AG08396 (cell line): Measurements from ENCODE around the gene SOD2.
"Not testable (repeated sequence)": the region's sequence is repeated elsewhere in the genome, so short reads cannot be mapped to it uniquely, and the experiment has no call there.

ENCODE experiments used
- DNase-seq: peaks from one replicate; pipeline ENCODE4 v3.0.0; 2012; ENCODE audit warnings: low spot score, mixed read lengths

SOD2 gene

DNA sequence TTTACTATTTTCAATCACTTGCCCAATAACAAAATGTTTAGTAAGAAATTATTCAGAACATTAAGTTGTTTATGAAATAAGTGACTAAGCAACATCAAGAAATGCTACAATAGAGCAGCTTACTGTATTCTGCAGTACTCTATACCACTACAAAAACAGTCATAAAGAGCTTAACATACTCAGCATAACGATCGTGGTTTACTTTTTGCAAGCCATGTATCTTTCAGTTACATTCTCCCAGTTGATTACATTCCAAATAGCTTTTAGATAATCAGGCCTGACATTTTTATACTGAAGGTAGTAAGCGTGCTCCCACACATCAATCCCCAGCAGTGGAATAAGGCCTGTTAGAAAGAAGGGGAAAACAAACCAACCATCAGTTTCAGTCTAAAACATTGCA lies 10.7 kb downstream of the SOD2 start:
- peak; percentile 29 for DNase-seq

DNA sequence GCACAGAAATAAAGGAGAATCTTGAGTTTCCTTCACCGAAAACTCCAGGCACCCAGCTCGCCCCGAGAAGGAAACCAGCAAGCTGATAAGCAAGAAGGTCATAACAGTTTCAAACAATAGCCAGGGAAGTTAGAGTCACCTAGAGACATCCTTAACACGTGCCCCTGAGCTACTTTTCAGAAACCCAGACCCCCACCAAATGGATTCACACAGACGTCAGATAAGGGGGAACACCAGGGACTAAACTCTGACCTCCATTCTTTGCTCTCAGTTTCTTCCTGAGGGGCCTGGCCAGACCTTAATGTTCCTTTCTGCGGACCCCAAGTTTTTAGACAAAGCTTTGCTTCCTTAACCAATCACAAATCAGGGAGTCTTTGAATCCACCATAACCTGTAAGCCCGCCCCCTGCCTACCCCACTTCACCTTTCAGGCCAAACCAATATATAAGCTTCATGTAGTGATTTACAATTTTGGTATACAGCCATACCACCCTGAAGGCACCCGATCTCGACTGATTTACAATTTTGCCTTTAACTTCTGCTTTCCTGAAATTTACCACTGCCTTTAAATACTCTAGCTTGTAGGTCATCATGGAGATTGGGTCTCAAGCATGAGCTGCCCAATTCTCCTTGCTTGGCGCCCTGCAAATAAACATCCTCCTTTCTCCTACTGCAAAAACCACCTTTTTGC lies 11.7 kb downstream of the SOD2 start:
- no peak for DNase-seq

DNA sequence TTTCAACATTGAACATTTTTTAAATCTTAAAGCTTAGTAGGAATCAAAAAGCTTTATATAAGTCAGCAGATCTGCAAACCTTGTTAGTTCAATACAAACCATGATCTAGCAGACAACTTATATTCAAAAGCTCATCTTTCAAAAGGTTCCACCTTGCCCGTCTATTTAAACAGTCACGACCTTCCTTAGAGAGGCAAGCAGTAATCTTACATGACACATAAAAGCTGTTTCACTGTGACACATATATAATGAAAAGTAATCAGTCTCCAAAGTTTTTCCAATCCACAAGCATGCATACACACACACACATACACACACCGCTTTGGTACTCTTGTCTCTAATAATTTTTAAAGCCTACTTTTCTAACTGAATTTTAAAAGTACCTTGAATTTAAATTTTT lies 12.9 kb downstream of the SOD2 start:
- no peak for DNase-seq

DNA sequence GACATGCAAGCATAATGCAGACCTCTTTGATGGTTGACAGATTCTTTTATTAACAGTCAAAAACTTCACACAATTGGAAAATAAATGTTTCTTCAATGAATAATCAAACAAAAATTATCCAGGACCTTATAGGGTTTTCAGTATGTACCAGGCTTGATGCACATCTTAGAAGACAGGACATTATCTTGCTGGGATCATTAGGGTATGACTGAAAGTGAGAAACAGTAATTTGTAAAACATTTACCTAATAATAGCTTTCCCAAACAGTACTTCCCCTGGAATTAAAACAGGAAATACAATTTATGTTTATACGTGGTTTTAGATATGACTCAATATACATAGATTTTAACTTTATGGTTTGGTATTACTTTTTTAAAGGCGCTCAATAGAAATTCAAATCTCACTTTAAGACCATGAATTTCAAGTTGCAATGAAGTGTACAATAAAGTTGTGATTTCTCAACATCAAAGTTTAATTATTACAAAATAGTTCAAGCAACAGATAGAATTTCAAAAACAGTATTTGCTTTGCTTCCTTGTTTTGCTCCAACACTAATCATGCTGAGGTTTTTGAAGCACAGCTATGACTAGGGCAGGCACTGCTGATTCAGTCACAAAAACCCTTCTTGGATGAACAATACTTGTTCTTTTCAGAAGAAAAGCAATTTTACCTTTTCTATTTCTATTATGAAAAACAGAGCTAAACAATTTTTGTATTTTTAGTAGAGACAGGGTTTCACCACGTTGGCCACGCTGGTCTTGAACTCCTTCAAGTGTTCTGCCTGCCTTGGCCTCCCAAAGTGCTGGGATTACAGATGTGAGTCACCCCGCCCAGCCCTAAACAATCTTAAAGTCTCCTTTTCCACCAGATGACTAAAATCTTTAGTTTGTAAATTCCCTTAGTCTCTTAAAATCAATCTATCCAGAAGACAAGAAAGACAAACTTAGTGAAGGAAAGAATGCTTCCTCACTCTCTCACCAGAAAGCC lies 13.7 kb downstream of the SOD2 start:
- DNase-seq = no peak

DNA sequence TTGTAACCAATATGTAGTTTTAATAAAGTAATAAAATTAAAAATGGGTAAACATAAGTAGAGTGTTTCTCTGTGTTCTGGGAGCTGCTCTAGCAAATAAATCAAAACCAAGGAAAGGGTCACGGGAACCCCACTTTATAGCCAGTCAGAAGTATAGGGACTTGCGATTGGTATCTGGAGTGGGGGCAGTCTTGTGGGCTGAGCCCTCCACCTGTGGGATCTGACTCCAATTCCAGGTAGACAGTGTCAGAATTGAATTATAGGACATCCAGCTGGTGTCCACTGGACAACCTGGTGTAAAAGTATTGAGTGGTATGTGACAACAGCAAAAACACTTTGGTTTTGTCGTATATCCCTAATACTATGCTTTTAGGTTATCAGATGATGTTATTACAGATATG lies 14.5 kb downstream of the SOD2 start:
- no peak for DNase-seq

DNA sequence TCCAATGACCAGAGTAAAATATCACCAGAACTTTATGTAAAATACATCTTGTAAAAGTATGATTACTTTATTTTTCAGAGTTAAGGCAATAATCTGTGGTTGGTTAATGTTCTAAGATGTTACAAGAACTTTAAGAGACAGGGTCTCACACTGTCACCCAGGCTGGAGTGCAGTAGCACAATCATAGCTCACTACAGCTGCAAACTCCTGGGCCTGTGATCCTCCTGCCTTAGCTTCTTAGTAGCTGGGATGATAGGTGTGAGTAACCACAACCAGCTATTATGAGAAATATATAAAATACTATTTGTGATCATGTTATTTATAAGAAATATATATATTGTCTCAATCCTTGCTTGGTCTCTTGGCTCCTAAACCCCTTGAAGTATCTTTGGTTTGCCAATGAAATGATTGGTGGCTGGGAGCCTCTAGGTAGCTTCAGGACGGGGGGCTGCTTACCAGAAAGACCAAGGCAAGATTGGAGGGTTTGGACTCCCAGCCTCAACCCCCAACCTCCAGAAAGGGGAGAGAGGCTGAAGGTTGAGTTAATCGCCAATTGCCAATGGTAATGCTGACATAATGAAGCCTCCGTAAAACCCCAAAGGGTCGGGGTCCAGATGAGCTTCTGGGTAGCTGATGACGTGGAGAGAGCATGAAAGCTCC lies 15.4 kb downstream of the SOD2 start:
- no peak for DNase-seq

DNA sequence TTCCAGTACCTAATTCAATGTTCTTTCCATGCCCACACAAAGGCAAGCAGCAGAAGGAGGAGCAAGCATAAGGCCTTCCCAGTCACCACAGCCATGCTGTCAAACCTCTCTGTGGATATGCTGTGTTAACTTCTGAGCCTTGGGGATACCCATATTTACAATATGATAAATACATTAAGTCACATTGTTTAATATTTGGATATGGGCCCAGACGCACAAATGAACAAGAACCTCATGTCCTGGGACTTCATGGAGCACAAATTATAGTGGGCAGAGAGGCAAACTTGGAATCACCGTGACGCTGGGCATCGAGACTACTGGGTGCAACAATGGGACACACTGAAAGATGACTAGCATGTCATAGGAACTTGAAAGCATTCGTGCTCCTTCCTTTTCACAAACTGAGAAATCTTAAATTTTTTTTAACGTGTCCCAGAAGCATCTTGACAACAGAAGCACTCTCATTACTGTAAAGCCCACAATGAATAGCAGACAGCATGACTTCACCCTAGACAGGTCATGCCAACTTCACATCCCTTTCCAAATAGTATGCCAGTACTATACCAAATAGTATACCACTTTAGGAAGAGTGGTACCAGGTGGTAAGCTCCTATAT lies 16.0 kb downstream of the SOD2 start:
- no peak for DNase-seq

DNA sequence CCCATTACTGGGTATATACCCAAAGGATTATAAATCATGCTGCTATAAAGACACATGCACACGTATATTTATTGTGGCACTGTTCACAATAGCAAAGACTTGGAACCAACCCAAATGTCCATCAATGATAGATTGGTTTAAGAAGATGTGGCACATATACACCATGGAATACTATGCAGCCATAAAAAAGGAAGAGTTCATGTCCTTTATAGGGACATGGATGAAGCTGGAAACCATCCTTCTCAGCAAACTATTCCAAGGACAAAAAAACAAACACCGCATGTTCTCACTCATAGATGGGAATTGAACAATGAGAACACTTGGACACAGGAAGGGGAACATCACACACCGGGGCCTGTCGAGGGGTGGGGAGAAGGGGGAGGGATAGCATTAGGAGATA lies 16.8 kb downstream of the SOD2 start:
- not testable (repeated sequence) for DNase-seq

DNA sequence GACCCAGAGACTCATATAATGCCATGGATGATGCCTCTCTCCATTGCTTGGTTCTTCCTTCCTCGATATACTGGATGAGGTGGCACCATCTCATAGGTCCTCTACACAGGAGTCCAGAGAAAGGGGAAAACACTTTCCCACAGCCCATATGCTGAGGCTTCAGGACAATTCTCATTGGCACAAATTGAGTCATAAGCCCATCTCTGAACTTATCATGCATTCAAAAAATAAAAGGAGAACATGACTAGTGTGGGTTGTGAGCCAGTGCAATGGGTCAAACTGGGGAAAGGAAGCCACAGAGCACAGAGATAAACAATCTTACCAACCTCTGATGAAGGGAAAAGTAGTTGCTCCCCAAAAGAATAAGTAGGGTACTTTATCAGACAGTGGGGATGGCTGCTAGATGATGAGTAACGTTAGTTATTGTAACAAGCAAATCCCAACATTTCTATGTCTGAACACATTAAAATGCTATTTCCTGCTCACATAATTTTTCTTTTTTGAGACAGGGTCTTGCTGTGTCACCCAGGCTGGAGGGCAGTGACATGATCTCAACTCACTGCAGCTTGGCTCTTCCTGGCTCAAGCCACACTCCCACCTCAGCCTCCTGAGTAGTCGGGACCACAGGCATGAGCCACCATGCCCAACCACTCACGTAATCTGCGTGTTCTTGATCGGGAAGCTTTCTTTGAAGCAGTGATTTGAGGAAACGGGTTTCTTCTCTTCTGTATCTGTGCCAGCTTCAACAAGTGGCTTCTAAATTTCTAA lies 27.0 kb downstream of the SOD2 start:
- DNase-seq = no peak

DNA sequence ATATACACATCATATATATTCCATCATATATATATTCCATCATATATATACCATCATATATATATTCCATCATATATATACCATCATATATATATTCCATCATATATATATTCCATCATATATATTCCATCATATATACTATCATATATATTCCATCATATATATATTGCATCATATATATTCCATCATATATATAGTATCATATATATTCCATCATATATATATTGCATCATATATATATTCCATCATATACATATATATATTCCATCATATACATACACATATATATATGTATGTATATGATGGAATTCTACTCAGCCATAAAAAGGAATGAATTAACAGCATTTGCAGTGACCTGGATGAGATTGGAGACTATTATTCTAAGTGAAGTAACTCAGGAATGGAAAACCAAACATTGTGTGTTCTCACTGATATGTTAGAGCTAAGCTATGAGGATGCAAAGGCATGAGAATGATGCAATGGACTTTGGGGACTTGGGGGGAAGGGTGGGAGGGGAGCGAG lies 29.6 kb downstream of the SOD2 start:
- not testable (repeated sequence) for DNase-seq

DNA sequence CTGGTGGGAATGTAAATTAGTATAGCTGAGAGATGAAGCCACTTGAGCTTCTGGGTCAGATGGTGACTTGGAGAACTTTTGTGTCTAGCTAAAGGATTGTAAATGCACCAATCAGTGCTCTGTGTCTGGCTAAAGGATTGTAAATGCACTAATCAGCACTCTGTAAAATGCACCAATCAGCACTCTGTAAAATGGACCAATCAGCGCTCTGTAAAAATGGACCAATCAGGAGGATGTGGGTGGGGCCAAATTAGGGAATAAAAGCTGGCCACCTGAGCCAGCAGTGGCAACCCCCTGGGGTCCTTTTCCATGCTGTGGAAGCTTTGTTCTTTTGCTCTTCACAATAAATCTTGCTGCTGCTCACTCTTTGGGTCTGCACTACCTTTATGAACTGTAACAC lies 31.1 kb downstream of the SOD2 start:
- DNase-seq = not testable (repeated sequence)

DNA sequence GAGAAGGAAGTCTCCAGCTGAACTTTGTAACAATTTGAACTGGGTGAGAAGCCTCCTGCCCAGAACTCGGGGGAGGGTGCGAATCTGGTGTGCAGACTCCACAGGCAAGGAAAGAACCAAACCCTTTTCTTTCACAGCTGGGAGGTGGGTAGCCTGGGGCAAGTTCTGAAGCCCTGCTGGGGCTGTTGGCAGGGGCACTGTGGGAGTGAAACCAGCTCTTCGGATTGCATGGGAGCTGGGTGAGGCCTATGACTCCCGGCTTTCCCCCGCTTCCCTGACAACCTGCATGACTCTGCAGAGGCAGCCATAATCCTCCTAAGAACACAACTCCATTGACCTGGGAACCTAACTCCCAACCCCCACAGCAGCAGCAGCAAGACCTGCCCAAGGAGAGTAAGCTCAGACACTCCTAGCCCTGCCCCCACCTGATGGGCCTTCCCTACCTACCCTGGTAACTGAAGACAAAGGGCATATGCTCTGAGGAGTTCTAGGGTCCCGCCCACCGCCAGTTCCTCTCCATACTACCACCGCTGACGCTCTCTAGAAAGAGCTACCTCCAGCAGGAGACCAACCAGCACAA lies 37.5 kb downstream of the SOD2 start:
- DNase-seq = no peak

DNA sequence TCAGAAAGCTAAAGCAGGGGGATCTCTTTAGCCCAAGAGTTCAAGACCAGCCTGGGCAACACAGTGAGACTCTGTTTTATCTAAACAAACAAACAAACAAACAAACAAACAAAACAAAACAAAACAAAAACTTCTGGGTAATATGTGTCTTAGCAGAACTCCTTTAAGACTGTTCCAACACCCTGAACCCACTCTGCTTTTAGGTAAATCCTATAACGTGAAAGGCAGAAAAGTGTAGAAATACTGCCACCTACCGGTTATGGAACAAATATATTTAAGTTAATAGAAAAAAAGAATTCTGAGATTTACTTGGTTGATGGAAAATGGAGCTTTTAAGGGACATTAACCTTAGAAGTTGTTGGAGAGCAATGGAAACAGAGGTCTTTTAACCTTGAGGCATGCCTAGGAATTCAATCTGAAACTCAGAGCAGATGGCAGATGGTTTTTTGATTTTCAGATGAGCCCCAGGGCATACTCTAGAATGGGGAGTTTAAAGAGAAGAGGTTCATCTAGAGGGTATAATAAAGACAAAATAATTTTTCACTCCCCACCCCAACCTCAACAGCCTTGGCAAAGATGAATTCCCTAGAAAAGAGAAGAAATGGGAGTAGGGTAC lies 38.5 kb downstream of the SOD2 start:
- DNase-seq = peak; percentile 42

DNA sequence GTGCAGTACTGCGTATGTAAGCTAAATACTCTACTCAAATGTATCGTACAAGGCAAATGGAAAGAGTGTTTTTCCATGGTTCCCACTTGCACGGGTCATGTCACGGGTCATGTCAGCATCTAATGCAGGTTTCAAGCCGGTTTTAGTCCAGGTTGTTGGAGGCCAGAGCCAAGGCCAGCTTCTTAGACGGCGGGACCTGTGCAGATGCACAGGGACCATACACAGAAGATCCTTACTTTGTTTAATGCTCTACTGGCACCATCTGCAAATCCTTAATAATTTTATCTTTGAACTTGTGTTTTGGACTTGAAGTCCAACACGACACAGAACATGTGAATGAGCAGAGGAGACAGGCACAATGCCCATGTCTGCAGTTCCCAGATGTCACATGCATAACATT lies 42.7 kb downstream of the SOD2 start:
- no peak for DNase-seq

DNA sequence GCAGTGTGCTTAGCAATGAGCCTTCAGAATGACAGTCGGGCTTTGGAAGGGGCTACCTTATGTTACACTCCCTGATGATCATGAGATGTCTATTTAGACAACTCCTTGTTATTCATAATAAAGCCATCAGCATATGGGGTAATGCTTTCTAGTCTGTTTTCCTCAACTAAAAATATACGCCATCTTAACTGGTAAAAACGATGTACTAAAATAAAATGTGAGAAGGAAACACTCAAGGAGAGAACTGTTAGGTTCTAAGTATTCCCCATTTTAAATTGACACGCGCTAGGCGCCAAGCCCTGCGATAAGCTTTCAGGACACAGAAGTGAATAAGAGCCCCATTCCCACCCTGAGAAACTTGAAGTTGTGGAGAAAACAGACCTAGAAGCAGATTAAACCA lies 43.6 kb downstream of the SOD2 start:
- no peak for DNase-seq

DNA sequence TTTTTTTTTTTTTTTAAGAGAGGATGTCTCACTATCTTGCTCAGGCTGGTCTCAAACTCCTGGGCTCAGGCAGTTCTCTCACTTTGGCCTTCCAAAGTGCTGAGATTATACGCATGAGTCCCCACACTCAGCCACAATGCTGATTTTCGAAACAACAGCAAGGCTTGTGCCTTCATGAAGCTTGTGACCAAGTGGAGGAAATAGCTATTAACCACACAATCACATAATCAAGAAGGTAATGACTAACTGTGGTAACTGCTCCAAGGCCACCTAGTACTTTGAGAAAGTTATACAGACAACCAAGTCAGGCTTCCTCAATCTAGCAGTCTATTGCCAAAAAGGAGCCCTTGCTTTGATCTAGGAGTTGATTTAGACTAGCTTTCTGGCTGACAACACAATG lies 46.3 kb downstream of the SOD2 start:
- no peak for DNase-seq

DNA sequence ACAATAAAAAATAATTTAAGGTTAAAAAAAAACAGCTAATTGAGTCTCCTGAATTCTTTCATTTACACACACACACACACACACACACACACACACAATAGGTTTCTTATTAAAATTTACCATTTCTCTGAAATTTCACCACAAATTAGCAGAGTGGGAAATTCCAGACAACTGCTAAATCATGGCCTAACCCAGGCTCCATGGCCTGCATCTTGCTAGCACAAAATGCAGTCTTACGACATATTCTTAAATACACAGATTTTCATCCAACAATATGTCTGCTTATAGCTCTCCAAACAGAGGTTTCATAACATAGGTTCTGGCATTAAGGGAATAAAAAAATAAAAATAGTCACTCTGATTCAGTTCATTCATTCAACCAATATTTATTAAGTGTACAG lies 46.9 kb downstream of the SOD2 start:
- DNase-seq = no peak

DNA sequence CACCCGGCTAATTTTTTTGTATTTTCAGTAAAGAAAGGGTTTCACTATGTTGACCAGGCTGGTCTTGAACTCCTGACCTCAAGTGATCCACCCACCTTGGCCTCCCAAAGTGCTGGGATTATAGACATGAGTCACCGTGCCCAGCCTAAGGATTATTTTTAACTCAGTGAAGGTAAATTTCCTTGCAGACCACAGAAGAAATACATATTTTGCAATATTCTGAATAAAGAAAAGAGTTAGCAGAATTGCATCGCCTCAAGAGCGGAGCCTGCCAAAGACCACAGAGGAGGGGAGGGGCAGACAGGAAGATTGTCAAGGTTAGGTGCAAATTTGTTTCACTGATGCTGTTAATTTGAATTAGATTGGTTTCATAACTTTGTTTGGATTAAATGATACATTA lies 47.4 kb downstream of the SOD2 start:
- DNase-seq = no peak
